CD4-positive, alpha-beta T cell treated with Interleukin-12 subunit alpha and Interleukin-12 subunit beta, for 1 hour (primary cell): Measurements from ENCODE around the gene BNIP3.
A peak's percentile ranks its signal among the peaks of the same experiment; 100 is the strongest.

ENCODE experiments used
- DNase-seq: peaks from one replicate; pipeline ENCODE4 v3.0.0-alpha.2; 2020

BNIP3 gene

GRCh38 chr10:131981429-131982184 is at the start of gene BNIP3:
Gene BNIP3, minus strand, starts transcription at chr10:131981923. Its CDS starts 117 bp downstream, at chr10:131981806.
- peak; percentile 96 for DNase-seq

GRCh38 chr10:132030898-132031463 is 49.3 kb upstream of the BNIP3 start:
- DNase-seq, result no peak

DNA sequence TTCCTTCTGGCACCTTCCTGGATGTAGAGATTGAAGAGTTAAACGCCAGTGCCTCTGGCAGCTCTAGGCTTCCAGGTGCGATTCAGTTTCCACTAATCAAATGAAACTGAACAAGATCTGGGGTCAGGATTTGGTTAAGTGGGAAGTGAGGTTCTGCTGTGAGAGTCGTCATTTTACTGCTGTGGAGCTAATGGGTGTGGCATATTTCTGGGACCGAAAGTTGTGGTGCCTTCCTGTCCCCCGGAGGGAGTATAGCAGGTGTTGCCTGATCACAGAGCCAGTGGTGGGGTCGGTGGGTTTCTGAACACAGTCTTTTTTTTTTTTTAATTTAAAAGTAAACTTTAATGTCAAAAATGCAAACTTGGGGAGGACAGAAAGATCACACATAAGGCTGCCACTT is 47.0 kb upstream of the BNIP3 start:
- no peak for DNase-seq

GRCh38 chr10:132027423-132027983 is 45.8 kb upstream of the BNIP3 start:
- DNase-seq, result no peak

DNA sequence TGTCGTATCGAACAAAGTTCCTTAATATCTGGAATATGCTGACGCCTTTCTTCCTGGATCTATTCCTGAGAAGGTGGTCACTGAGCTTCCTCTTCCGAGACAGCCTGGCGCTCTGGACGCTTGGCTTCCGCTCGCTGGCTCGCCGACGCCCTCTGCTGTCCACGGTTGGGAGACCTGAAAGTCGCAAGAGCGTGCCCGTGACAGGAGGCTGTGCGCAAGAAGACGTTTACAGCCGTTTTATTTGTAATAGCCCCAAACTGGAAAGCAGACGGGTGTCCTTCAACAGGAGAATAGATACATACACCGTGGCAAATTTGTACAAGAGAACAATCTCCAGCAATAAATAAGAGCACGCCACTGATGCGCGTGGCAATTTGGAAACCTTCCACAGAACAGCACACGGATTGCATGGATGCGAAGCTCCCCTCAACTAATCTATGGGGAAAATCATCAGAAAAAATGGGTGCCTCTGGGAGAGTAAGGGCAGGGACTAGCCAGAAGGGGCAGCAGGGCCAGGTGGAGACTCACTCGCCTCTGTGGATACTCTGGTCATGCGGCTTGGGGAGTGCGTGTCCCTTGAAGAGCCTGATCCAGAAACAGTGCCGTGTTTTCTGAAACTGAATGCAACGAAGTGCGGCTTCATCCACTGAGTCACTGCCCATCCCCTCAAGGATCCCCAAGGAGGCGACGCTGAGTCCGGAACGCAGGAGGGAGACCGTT is 41.5 kb upstream of the BNIP3 start:
- peak; percentile 75 for DNase-seq

DNA sequence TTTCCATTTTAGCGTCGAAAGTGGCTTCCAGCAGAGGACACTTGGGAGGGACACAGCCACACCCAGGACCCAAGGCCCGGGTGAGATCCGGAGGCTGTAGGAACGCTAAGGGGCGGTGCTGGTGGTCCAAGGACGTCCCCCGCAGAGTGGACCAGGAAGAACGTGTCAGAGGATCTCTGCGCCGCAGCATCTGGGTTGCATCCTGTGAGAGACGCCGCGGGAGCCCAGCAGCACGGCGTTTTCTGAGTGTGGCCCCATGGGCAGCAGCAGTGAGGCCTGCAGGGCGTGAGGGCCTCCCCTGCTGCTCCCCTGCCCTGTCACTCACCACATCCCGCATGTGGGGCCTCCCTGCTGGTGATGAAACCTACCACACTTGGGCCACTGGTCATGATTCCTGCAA is 40.5 kb upstream of the BNIP3 start:
- no peak for DNase-seq

DNA sequence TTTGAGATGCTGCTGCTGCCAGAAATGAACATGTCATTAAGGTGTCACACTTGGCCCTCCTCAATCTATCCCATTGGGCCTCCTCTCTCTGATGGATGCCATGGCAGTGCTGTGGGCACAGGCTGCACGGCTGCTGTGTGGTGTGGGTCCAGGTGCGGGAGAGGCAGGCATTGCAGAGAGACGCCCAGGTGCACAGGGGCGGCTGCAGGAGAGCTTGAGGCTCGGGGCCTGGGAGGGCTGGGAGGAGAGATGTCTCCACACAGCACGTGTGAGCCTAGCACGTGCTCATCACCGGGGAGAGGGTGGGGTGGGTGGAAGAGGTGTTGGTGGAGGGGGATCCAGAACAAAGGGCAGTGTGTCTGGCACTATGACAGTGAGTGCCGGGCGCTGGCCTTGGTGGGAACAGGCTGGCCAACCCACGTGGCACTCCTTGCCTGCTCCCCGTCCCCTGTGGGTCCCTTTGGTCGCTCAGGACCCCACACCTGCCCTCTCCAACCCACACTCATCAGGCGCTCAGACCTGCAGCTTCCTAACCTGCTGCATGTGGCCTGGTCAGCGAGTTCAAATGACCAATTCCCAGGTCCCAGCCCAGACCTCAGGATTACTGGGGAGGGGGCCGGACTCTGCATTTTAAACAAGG is 39.9 kb upstream of the BNIP3 start:
- DNase-seq, result no peak

DNA sequence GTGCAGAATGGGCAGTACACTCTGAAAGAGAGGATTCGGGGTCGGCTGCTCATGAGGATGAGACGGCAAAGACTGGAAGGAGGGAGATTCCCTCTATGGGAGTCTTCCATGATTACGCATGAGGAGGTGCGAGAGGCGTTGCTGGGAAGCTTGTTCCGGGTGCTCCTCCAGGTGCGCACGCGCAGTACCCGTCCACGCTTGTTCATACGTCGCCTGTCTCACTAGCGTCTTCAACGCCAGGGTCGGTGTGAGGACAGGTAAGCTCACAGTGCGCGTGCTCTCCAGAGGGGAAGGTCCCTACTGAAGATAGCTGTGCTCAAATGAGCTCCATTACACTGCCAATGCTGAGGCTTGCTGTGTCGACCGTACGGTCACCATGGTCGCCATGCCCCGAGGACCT is 39.3 kb upstream of the BNIP3 start:
- DNase-seq, result no peak

GRCh38 chr10:132020456-132020855 is 38.7 kb upstream of the BNIP3 start:
- no peak for DNase-seq

GRCh38 chr10:132019366-132019765 is 37.6 kb upstream of the BNIP3 start:
- DNase-seq, result no peak

DNA sequence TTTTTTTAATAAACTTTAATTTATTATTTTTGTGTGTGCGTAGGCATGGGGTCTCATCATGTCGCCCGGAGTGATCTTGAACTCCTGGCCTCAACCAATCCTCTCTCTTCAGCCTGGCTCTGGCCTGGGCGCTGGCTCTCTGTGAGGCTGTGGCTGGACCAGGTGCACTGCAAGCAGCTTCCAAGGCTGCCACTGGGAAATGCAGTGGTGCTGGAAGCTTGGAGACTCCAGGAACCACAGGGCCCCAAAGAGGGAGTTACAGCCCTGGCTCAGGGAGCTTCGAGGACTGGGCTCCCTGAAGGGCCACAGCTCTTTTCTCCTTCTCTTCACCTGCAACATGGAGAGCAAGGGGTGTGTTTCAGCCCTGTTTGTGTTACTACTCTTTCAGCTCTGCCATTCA is 36.7 kb upstream of the BNIP3 start:
- no peak for DNase-seq

DNA sequence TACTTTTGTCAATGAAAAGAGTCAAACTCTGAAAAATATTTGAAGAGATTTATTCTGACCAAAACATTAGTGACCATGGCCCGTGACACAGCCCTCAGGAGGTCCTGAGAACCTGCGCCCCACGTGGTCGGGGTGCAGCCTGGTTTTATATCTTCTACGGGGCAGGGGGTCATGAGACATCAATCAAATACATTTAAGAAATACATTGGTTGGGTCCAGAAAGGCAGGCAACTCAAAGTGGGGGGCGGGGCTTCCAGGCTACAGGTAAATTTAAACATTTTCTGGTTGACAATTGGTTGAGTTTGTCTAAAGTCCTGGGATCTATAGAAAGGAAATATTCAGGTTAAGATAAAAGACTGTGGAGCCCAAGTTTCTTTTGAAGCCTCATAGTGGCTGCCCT is 34.8 kb upstream of the BNIP3 start:
- no peak for DNase-seq

GRCh38 chr10:132011445-132011844 is 29.7 kb upstream of the BNIP3 start:
- no peak for DNase-seq

DNA sequence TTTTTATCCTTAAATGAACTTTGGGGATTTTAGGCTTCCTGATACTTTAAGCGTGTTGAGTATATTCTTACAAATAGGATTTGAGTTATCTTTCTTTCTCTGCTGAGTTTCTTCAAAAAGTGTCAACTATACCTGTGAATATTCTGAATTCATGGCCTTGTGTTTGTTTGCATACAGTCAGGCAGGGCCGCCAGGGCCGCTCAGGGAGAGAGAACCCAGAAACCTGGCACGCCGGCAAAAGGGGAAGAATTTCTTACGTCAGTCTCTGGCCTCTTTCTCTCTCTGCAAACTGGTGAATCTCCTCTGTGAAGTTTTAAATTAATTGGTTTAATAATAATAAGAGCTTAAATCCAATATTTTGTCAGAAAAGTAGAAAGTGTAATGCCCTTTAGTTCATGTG is 29.3 kb upstream of the BNIP3 start:
- DNase-seq, result no peak

GRCh38 chr10:132010483-132010882 is 28.8 kb upstream of the BNIP3 start:
- DNase-seq, result no peak

- DNase-seq, result no peak
Observed at GRCh38 chr10:132009575-132009974, 27.9 kb upstream of the BNIP3 start.

- no peak for DNase-seq
Observed at GRCh38 chr10:132007681-132008080, 26.0 kb upstream of the BNIP3 start.

DNA sequence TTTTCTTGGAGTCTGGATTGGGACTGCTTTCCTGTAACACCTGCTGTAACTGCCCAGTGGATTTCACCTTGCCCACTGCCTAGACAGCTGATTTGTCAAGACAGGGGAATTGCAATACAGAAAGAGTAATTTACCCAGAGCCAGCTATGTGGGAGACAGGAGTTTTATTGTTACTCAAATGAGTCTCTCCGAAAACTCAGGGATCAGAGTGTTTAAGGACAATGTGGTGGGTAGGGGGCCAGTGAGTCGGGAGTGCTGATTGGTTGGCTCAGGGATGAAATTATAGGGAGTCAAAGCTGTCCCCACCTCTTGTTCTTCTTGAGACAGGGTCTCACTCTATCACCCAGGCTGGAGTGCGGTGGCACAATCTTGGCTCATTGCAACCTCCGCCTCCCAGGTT is 25.2 kb upstream of the BNIP3 start:
- no peak for DNase-seq

GRCh38 chr10:132005147-132005546 is 23.4 kb upstream of the BNIP3 start:
- no peak for DNase-seq

DNA sequence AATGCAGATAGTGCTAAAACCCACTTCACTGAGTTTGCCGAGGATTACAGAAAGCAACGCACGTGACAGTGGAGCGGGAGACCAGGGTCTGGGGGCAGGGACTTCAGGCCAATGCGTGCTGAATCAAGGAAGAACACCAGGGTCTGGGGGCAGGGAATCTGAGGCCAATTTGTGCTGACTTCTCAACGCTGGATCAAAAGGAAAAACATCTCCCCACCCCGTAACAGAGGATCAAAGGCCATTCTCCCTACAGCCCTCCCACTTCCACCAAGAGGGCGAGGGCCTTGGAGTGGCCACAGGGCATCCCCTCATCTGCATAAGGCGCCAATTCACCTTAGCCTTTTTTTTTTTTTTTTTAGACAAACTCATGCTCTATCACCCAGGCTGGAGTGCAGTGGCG is 22.3 kb upstream of the BNIP3 start:
- no peak for DNase-seq

GRCh38 chr10:132003282-132003924 is 21.7 kb upstream of the BNIP3 start:
- no peak for DNase-seq

GRCh38 chr10:132002004-132002403 is 20.3 kb upstream of the BNIP3 start:
- no peak for DNase-seq
